ENCODE measurements around the gene EIF5A2. TPM values are rescaled to one million over a fixed set of nuclear protein-coding genes. Genes with fewer than 3 reads are reported as not detected.

Gene EIF5A2
- total RNA-seq, 1 experiment from 2014 or later: 72.0 TPM

DNA sequence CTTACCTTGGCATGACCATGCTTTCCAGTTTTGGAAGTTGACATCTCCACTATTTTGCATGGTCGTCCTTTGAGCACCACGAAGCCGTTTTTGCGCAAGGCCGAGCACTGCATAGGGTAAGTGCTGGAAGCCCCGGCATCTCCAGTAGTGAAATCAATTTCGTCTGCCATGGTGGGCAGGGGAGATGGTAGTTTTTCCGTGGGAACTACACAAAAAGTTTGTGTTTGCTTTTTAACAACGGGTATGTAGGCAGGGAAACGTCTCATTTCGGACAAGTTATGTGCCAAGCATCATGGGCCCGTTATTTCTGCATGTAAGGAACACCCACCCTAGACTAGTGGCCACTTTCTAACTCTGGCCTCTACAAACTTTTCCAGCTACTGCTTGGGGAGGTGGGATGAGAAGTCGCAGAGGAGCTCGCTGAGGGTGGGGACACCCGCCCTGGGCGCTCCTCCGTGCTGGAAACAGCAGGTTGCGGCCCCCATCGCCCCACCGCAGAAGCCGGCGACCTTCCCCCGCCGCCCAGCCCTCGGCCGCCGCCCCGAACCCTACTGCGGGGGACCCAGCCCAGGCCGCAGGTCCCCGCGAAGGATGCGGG is 701 bp downstream of the EIF5A2 start:
- H3K9me3 ChIP-seq (ENCODE audit: control insufficient read depth, insufficient read depth, low read depth, low read length): peaks cover 11% of the 10 kb centered on the region; the same call in 1 of the 2 replicates
- H3K27me3 ChIP-seq (ENCODE audit: control insufficient read depth, insufficient read depth, low read length): no peaks in the 10 kb centered on the region
- ATAC-seq (peak; percentile 47; the same call in 1 of the 2 replicates), DNase-seq (ENCODE audit: low read depth, low spot score) (no peak)
- H3K27ac ChIP-seq (ENCODE audit: low read length): peak overlapping the region; percentile 86
- ChIA-PET CTCF (no interaction called here), POLR2A (interaction anchor here (1.8 kb wide), 1 partner anchor 38 kb away, joined by 9 read pairs; the partner anchor contains the start of gene RPL22L1)
- no peaks in the 10 kb centered on the region; the same call in 1 of the 2 replicates for H3K36me3 ChIP-seq (ENCODE audit: control insufficient read depth, insufficient read depth, low read length)
- TF ChIP-seq TCF7L2 (IDR thresholded peaks at IDR 0.05; ENCODE audit: low read depth, low read length) (no peak), POLR2AphosphoS5 (IDR thresholded peaks at IDR 0.05; ENCODE audit: low read depth, low read length) (no peak), SIN3A (IDR thresholded peaks at IDR 0.05; ENCODE audit: borderline replicate concordance, insufficient read depth, low read depth, low read length) (no peak)
- TF ChIP-seq, protein P1, sequence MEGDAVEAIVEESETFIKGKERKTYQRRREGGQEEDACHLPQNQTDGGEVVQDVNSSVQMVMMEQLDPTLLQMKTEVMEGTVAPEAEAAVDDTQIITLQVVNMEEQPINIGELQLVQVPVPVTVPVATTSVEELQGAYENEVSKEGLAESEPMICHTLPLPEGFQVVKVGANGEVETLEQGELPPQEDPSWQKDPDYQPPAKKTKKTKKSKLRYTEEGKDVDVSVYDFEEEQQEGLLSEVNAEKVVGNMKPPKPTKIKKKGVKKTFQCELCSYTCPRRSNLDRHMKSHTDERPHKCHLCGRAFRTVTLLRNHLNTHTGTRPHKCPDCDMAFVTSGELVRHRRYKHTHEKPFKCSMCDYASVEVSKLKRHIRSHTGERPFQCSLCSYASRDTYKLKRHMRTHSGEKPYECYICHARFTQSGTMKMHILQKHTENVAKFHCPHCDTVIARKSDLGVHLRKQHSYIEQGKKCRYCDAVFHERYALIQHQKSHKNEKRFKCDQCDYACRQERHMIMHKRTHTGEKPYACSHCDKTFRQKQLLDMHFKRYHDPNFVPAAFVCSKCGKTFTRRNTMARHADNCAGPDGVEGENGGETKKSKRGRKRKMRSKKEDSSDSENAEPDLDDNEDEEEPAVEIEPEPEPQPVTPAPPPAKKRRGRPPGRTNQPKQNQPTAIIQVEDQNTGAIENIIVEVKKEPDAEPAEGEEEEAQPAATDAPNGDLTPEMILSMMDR (IDR thresholded peaks at IDR 0.05): no peak
- TF ChIP-seq, protein P2, sequence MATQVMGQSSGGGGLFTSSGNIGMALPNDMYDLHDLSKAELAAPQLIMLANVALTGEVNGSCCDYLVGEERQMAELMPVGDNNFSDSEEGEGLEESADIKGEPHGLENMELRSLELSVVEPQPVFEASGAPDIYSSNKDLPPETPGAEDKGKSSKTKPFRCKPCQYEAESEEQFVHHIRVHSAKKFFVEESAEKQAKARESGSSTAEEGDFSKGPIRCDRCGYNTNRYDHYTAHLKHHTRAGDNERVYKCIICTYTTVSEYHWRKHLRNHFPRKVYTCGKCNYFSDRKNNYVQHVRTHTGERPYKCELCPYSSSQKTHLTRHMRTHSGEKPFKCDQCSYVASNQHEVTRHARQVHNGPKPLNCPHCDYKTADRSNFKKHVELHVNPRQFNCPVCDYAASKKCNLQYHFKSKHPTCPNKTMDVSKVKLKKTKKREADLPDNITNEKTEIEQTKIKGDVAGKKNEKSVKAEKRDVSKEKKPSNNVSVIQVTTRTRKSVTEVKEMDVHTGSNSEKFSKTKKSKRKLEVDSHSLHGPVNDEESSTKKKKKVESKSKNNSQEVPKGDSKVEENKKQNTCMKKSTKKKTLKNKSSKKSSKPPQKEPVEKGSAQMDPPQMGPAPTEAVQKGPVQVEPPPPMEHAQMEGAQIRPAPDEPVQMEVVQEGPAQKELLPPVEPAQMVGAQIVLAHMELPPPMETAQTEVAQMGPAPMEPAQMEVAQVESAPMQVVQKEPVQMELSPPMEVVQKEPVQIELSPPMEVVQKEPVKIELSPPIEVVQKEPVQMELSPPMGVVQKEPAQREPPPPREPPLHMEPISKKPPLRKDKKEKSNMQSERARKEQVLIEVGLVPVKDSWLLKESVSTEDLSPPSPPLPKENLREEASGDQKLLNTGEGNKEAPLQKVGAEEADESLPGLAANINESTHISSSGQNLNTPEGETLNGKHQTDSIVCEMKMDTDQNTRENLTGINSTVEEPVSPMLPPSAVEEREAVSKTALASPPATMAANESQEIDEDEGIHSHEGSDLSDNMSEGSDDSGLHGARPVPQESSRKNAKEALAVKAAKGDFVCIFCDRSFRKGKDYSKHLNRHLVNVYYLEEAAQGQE (IDR thresholded peaks at IDR 0.05; ENCODE audit: insufficient read depth in 1 of 2, low read depth in 2 of 2, low read length in 1 of 2): no peak
- H3K4me3 ChIP-seq (ENCODE audit: low read depth in 2 of 2, low read length in 2 of 2): peak overlapping the region; percentile 70 to 93
- in situ Hi-C loops (cut with HindIII; ENCODE audit: low pct_unique_long_range_greater_than_20kb, low sequenced_read_pairs): no loop called here
- peaks cover 10% of the 10 kb centered on the region for H3K4me1 ChIP-seq (ENCODE audit: control insufficient read depth, insufficient read depth, low read length)
- intact Hi-C loops (cut with micrococcal nuclease; ENCODE audit: unreplicated experiment): no loop called here
- BruUV-seq (replicated peaks): no TSS peak

DNA sequence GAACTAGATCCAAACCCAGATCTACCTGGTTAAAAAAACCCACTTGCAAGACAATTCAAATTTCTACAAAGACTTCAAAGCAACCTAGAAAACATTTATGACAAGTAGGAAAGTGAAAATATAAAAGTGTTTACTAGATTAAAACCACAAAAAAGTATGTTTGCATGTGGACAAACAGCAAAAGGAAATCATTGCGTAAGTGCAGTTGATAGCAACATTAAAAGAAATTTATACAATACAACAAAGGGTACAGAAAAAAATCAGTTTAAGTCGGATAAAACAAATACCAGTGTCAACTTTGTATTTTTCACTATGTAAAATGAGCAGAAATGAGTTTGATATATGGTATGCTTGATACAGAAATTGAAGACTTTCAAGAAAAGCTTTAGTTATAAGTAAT is 2.6 kb downstream of the EIF5A2 start:
- Histone ChIP-seq H3K27me3 (ENCODE audit: control insufficient read depth, insufficient read depth, low read length) (no peaks in the 10 kb centered on the region), H3K36me3 (ENCODE audit: control insufficient read depth, insufficient read depth, low read length) (no peaks in the 10 kb centered on the region; the same call in 1 of the 2 replicates), H3K27ac (ENCODE audit: low read length) (no peak overlapping the region; the same call in 1 of the 2 replicates), H3K9me3 (ENCODE audit: control insufficient read depth, insufficient read depth, low read depth, low read length) (peaks cover 11% of the 10 kb centered on the region; the same call in 1 of the 2 replicates), H3K4me1 (ENCODE audit: control insufficient read depth, insufficient read depth, low read length) (peaks cover 10% of the 10 kb centered on the region), H3K4me3 (ENCODE audit: low read depth in 2 of 2, low read length in 2 of 2) (no peak overlapping the region)
- POLR2A ChIA-PET: interaction anchor here (1.0 kb wide), 1 partner anchor 36 kb away, joined by 3 read pairs; the partner anchor contains the start of gene RPL22L1
- intact Hi-C loops (cut with micrococcal nuclease; ENCODE audit: unreplicated experiment) (no loop called here), in situ Hi-C loops (cut with HindIII; ENCODE audit: low pct_unique_long_range_greater_than_20kb, low sequenced_read_pairs) (no loop called here)
- no TSS peak for BruUV-seq (replicated peaks)
- DNase-seq (ENCODE audit: low read depth, low spot score): no peak
- ATAC-seq: no peak
- CTCF ChIA-PET: no interaction called here
- TF ChIP-seq SIN3A (IDR thresholded peaks at IDR 0.05; ENCODE audit: borderline replicate concordance, insufficient read depth, low read depth, low read length) (no peak), POLR2AphosphoS5 (IDR thresholded peaks at IDR 0.05; ENCODE audit: low read depth, low read length) (no peak), TCF7L2 (IDR thresholded peaks at IDR 0.05; ENCODE audit: low read depth, low read length) (no peak)
- TF ChIP-seq, protein P1 (IDR thresholded peaks at IDR 0.05): no peak
- TF ChIP-seq, protein P2 (IDR thresholded peaks at IDR 0.05; ENCODE audit: insufficient read depth in 1 of 2, low read depth in 2 of 2, low read length in 1 of 2): no peak
